Liver (tissue), 9 donors: ENCODE measurements around the gene GDF2. TPM values are rescaled to one million over a fixed set of nuclear protein-coding genes. Genes with fewer than 3 reads are reported as not detected.
A peak's percentile ranks its signal among the peaks of the same experiment; 100 is the strongest.

Experiments
- DNase-seq: peaks from one replicate; pipeline ENCODE4 v3.0.0-alpha.2; 2017; ENCODE audit warnings: low spot score
- H3K27ac ChIP-seq, 2 donors: one replicate each; pipeline ENCODE4 v1.7.0; 2013; ENCODE audit warnings: inconsistent platforms in 2 of 2, low read length in 2 of 2, control low read depth in 1 of 2, low read depth in 1 of 2, mild to moderate bottlenecking in 1 of 2
- H3K27me3 ChIP-seq, 4 donors: one replicate each; pipeline versions ENCODE4 v1.6.1 to v1.7.0; 2013; ENCODE audit warnings: low read length in 3 of 4, inconsistent platforms in 1 of 4, mild to moderate bottlenecking in 1 of 4, moderate library complexity in 1 of 4; ENCODE audit not compliant: control insufficient read depth in 4 of 4, insufficient read depth in 4 of 4
- H3K36me3 ChIP-seq, 4 donors: one replicate each; pipeline versions ENCODE4 v1.6.1 to v1.7.0; 2013; ENCODE audit warnings: low read length in 3 of 4, mild to moderate bottlenecking in 3 of 4, low read depth in 1 of 4, moderate library complexity in 1 of 4; ENCODE audit not compliant: control insufficient read depth in 4 of 4, insufficient read depth in 3 of 4
- H3K4me1 ChIP-seq, 4 donors: one replicate each; pipeline versions ENCODE4 v1.6.1 to v1.7.0; 2013; ENCODE audit warnings: low read length in 3 of 4, mild to moderate bottlenecking in 3 of 4, moderate library complexity in 1 of 4; ENCODE audit not compliant: control insufficient read depth in 4 of 4, insufficient read depth in 4 of 4
- H3K4me3 ChIP-seq, 3 donors: one replicate each; pipeline versions ENCODE4 v1.6.1 to v1.7.0; 2013; ENCODE audit warnings: low read length in 3 of 3, control low read depth in 1 of 3, low read depth in 1 of 3, mild to moderate bottlenecking in 1 of 3
- H3K9ac ChIP-seq, 2 donors: one replicate each; pipeline ENCODE4 v1.7.0; 2013; ENCODE audit warnings: low read length in 2 of 2, mild to moderate bottlenecking in 2 of 2, moderate library complexity in 2 of 2, control low read depth in 1 of 2, low read depth in 1 of 2
- H3K9me3 ChIP-seq, 4 donors: one replicate each; pipeline versions ENCODE4 v1.6.1 to v1.7.0; 2013; ENCODE audit warnings: low read length in 3 of 4; ENCODE audit not compliant: control insufficient read depth in 4 of 4
- ATF3 ChIP-seq: IDR thresholded peaks from 2 replicates; pipeline ENCODE4 v1.6.1; 2016; ENCODE audit warnings: antibody characterized with exemption
- EGR1 ChIP-seq, 2 donors: IDR thresholded peaks; 2 replicates each; pipeline ENCODE4 v1.6.1; 2016 to 2018; ENCODE audit warnings: antibody characterized with exemption in 2 of 2, low read depth in 2 of 2
- FOXA1 ChIP-seq: IDR thresholded peaks from 2 replicates; pipeline ENCODE4 v1.6.1; 2016; ENCODE audit warnings: antibody characterized with exemption
- FOXA2 ChIP-seq: IDR thresholded peaks from 2 replicates; pipeline ENCODE4 v1.6.1; 2016; ENCODE audit warnings: antibody characterized with exemption
- GABPA ChIP-seq, 2 donors: IDR thresholded peaks in 1 of 2; conservative IDR thresholded peaks in 1 of 2; 2 replicates each; pipeline ENCODE4 v1.6.1; 2016; ENCODE audit warnings: antibody characterized with exemption in 2 of 2, mild to moderate bottlenecking in 1 of 2, moderate library complexity in 1 of 2
- HNF4A ChIP-seq, 2 donors: conservative IDR thresholded peaks; 2 replicates each; pipeline ENCODE4 v1.6.1; 2016; ENCODE audit warnings: antibody characterized with exemption in 2 of 2, mild to moderate bottlenecking in 2 of 2
- HNF4G ChIP-seq: IDR thresholded peaks from 2 replicates; pipeline ENCODE4 v1.6.1; 2016; ENCODE audit warnings: antibody characterized with exemption
- JUND ChIP-seq, 2 donors: IDR thresholded peaks; 2 replicates each; pipeline ENCODE4 v1.6.1; 2016; ENCODE audit warnings: antibody characterized with exemption in 2 of 2
- NR2F2 ChIP-seq: IDR thresholded peaks from 2 replicates; pipeline ENCODE4 v1.6.1; 2016; ENCODE audit warnings: antibody characterized with exemption
- RAD21 ChIP-seq, 2 donors: IDR thresholded peaks; 2 replicates each; pipeline ENCODE4 v1.6.1; 2016; ENCODE audit warnings: antibody characterized with exemption in 2 of 2, mild to moderate bottlenecking in 2 of 2
- RXRA ChIP-seq, 2 donors: IDR thresholded peaks; 2 replicates each; pipeline ENCODE4 v1.6.1; 2017 to 2018; ENCODE audit warnings: antibody characterized with exemption in 2 of 2, mild to moderate bottlenecking in 1 of 2
- SP1 ChIP-seq: IDR thresholded peaks from 2 replicates; pipeline ENCODE4 v1.6.1; 2018; ENCODE audit warnings: antibody characterized with exemption, mild to moderate bottlenecking
- TAF1 ChIP-seq: conservative IDR thresholded peaks from 2 replicates; pipeline ENCODE4 v1.6.1; 2016; ENCODE audit warnings: antibody characterized with exemption, mild to moderate bottlenecking
- YY1 ChIP-seq: IDR thresholded peaks from 2 replicates; pipeline ENCODE4 v1.6.1; 2016; ENCODE audit warnings: antibody characterized with exemption, mild to moderate bottlenecking
- ZBTB33 ChIP-seq: IDR thresholded peaks from 2 replicates; pipeline ENCODE4 v1.6.1; 2016; ENCODE audit warnings: antibody characterized with exemption
- WGBS: extraction: QIAGEN DNeasy Blood & Tissue Kit; methylation state at CpG from one replicate; pipeline ENCODE4 v1.1.7; 2013; 5-methylcytosine and 5-hydroxymethylcytosine counted together
- polyA plus RNA-seq, 2 donors: library from polyadenylated mRNA; stranded (reverse) in 1 of 2; unstranded in 1 of 2; fragments of 200-250 nt in 1 of 2; fragments of >200 nt in 1 of 2; fragmentation: Nextera tagmentation in 1 of 2; extraction: Ambion mirVana in 1 of 2; gene quantifications; one replicate each; pipeline versions ENCODE4 v1.2.1 to v1.2.3, GENCODE V29; 2013 to 2015
- total RNA-seq, 2 donors: library from RNA; depleted of rRNA; stranded (reverse); fragments of >200 nt; gene quantifications; one replicate each; pipeline ENCODE4 v1.2.3, GENCODE V29; 2014
- TF ChIP-seq, protein P1 (sequence below): fragments of 150-350 bp; IDR thresholded peaks from 2 replicates; pipeline ENCODE4 v1.5.1; 2017; ENCODE audit warnings: improper control_type of control experiment, low read depth, low read length; ENCODE audit not compliant: missing input control
- TF ChIP-seq, protein P2 (sequence below): IDR thresholded peaks from 2 replicates; pipeline ENCODE4 v1.6.1; 2016; ENCODE audit warnings: antibody characterized with exemption
- TF ChIP-seq, protein P3 (sequence below): IDR thresholded peaks from 2 replicates; pipeline ENCODE4 v1.6.1; 2016; ENCODE audit warnings: antibody characterized with exemption, mild to moderate bottlenecking
- donor health status: healthy.
- donor health status: healthy.
- donor health status: healthy.
- donor health status: healthy.
- donor health status: healthy.

Gene GDF2
- total and polyA plus RNA-seq, 4 donors = 5.6 to 26.9 (median 14.5) TPM

GRCh38 chr10:47320812-47321211 lies 1.4 kb upstream of the GDF2 start:
- TF ChIP-seq SP1 (no peak), HNF4G (no peak), RXRA (IDR thresholded peaks at IDR 0.05) (no peak), ATF3 (no peak), ZBTB33 (no peak), GABPA (IDR thresholded peaks at IDR 0.05 in 1 of 2, conservative IDR thresholded peaks at IDR 0.05 in 1 of 2) (no peak), TAF1 (no peak), FOXA1 (no peak), JUND (IDR thresholded peaks at IDR 0.05) (no peak), YY1 (no peak), RAD21 (IDR thresholded peaks at IDR 0.05) (no peak), HNF4A (conservative IDR thresholded peaks at IDR 0.05) (no peak), EGR1 (IDR thresholded peaks at IDR 0.05; ENCODE audit: low read depth in 2 of 2) (no peak), NR2F2 (no peak), FOXA2 (no peak)
- TF ChIP-seq, protein P1, sequence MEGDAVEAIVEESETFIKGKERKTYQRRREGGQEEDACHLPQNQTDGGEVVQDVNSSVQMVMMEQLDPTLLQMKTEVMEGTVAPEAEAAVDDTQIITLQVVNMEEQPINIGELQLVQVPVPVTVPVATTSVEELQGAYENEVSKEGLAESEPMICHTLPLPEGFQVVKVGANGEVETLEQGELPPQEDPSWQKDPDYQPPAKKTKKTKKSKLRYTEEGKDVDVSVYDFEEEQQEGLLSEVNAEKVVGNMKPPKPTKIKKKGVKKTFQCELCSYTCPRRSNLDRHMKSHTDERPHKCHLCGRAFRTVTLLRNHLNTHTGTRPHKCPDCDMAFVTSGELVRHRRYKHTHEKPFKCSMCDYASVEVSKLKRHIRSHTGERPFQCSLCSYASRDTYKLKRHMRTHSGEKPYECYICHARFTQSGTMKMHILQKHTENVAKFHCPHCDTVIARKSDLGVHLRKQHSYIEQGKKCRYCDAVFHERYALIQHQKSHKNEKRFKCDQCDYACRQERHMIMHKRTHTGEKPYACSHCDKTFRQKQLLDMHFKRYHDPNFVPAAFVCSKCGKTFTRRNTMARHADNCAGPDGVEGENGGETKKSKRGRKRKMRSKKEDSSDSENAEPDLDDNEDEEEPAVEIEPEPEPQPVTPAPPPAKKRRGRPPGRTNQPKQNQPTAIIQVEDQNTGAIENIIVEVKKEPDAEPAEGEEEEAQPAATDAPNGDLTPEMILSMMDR = no peak
- TF ChIP-seq, protein P2, sequence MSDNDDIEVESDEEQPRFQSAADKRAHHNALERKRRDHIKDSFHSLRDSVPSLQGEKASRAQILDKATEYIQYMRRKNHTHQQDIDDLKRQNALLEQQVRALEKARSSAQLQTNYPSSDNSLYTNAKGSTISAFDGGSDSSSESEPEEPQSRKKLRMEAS = no peak
- TF ChIP-seq, protein P3, sequence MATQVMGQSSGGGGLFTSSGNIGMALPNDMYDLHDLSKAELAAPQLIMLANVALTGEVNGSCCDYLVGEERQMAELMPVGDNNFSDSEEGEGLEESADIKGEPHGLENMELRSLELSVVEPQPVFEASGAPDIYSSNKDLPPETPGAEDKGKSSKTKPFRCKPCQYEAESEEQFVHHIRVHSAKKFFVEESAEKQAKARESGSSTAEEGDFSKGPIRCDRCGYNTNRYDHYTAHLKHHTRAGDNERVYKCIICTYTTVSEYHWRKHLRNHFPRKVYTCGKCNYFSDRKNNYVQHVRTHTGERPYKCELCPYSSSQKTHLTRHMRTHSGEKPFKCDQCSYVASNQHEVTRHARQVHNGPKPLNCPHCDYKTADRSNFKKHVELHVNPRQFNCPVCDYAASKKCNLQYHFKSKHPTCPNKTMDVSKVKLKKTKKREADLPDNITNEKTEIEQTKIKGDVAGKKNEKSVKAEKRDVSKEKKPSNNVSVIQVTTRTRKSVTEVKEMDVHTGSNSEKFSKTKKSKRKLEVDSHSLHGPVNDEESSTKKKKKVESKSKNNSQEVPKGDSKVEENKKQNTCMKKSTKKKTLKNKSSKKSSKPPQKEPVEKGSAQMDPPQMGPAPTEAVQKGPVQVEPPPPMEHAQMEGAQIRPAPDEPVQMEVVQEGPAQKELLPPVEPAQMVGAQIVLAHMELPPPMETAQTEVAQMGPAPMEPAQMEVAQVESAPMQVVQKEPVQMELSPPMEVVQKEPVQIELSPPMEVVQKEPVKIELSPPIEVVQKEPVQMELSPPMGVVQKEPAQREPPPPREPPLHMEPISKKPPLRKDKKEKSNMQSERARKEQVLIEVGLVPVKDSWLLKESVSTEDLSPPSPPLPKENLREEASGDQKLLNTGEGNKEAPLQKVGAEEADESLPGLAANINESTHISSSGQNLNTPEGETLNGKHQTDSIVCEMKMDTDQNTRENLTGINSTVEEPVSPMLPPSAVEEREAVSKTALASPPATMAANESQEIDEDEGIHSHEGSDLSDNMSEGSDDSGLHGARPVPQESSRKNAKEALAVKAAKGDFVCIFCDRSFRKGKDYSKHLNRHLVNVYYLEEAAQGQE = no peak
- Histone ChIP-seq H3K9ac (no peak overlapping the region), H3K27ac (peak overlapping the region in 1 of 2 donors; percentile 67), H3K4me1 (no peaks in the 10 kb centered on the region), H3K4me3 (no peak overlapping the region), H3K36me3 (no peaks in the 10 kb centered on the region), H3K27me3 (no peaks in the 10 kb centered on the region), H3K9me3 (no peaks in the 10 kb centered on the region)
- DNase-seq = no peak
- WGBS = 74% methylated on average over 6 of the region's 6 CpGs
